Uterus (tissue), 4 donors: Measurements from ENCODE around the gene IRF2BP1. TPM values are rescaled to one million over a fixed set of nuclear protein-coding genes. Genes with fewer than 3 reads are reported as not detected.

Source experiments
- DNase-seq, 2 donors: peaks; one replicate each; pipeline ENCODE4 v3.0.0-alpha.2; 2019 to 2020
- H3K27ac ChIP-seq, 2 donors: fragments of 200-600 bp; sonication (generic); 1 replicate in 1 of 2; 2 replicates in 1 of 2; pipeline ENCODE4 v1.5.1; 2016 to 2018
- H3K27me3 ChIP-seq, 2 donors: fragments of 200-600 bp; sonication (generic); one replicate each; pipeline ENCODE4 v1.5.1; 2018 to 2019; ENCODE audit warnings: control low read depth in 1 of 2
- H3K36me3 ChIP-seq, 2 donors: fragments of 200-600 bp; sonication (generic); one replicate each; pipeline ENCODE4 v1.5.1; 2019; ENCODE audit warnings: control low read depth in 1 of 2
- H3K4me1 ChIP-seq, 2 donors: fragments of 200-600 bp; sonication (generic); one replicate each; pipeline ENCODE4 v1.5.1; 2018 to 2019; ENCODE audit warnings: control low read depth in 1 of 2
- H3K4me3 ChIP-seq, 2 donors: fragments of 200-600 bp; sonication (generic); 1 replicate in 1 of 2; 2 replicates in 1 of 2; pipeline ENCODE4 v1.5.1; 2018 to 2019; ENCODE audit warnings: mild to moderate bottlenecking in 1 of 2
- H3K9me3 ChIP-seq, 2 donors: fragments of 200-600 bp; sonication (generic); one replicate each; pipeline ENCODE4 v1.5.1; 2019; ENCODE audit warnings: control low read depth in 1 of 2
- CTCF ChIP-seq, 4 experiments: fragments of 200-600 bp in 2 of 4; fragments of 450-650 bp in 2 of 4; sonication (generic) in 2 of 4; IDR thresholded peaks; one replicate each; pipeline ENCODE4 v1.5.1; 2016 to 2019; ENCODE audit warnings: antibody characterized with exemption in 4 of 4, mild to moderate bottlenecking in 2 of 4, moderate library complexity in 1 of 4
- POLR2A ChIP-seq, 2 donors: fragments of 450-650 bp; IDR thresholded peaks; one replicate each; pipeline ENCODE4 v1.6.1; 2016; ENCODE audit warnings: antibody characterized with exemption in 2 of 2, mild to moderate bottlenecking in 1 of 2, moderate library complexity in 1 of 2
- intact Hi-C: fragments of 100-400 bp; cut with DNase I; formaldehyde crosslinking; loops from one replicate; pipeline ENCODE4 v1.15.1; 2023; ENCODE audit warnings: low total_unique reads
- total RNA-seq, 4 donors: library from RNA; depleted of rRNA in 3 of 4; stranded (reverse); fragments of >200 nt in 3 of 4; gene quantifications; one replicate each; pipeline versions ENCODE4 v1.1.0 to v1.2.4, GENCODE V29; 2014 to 2023
- donor health status: DM: yes; HTN: yes; CAD: no.

IRF2BP1 gene
- total RNA-seq, 4 donors from 2014 or later, result 8.2 to 38.4 (median 23.3) TPM

GRCh38 chr19:45876411-45877197 lies 9.3 kb downstream of the IRF2BP1 start:
- Histone ChIP-seq H3K36me3 (no peaks in the 10 kb centered on the region), H3K27me3 (no peaks in the 10 kb centered on the region), H3K9me3 (no peaks in the 10 kb centered on the region), H3K4me1 (no peaks in the 10 kb centered on the region), H3K27ac (peak overlapping the region; percentile 33 to 50), H3K4me3 (peak overlapping the region in 1 of 2 donors; percentile 6)
- TF ChIP-seq CTCF (IDR thresholded peaks at IDR 0.05) (no peak), POLR2A (IDR thresholded peaks at IDR 0.05) (no peak)
- no peak for DNase-seq
- intact Hi-C loops, result no loop called here

- no peak for DNase-seq
- H3K36me3 ChIP-seq, result no peaks in the 10 kb centered on the region
- H3K9me3 ChIP-seq, result no peaks in the 10 kb centered on the region
- TF ChIP-seq POLR2A (IDR thresholded peaks at IDR 0.05) (no peak), CTCF (IDR thresholded peaks at IDR 0.05) (no peak)
- H3K4me1 ChIP-seq, result no peaks in the 10 kb centered on the region
- no peaks in the 10 kb centered on the region for H3K27me3 ChIP-seq
- H3K4me3 ChIP-seq, result no peak overlapping the region
- intact Hi-C loops, result no loop called here
- peak overlapping the region in 1 of 2 donors; percentile 33 for H3K27ac ChIP-seq
Measured at GRCh38 chr19:45876161-45876410, 9.9 kb downstream of the IRF2BP1 start.

GRCh38 chr19:45874620-45874966 lies 11.3 kb downstream of the IRF2BP1 start:
- Histone ChIP-seq H3K36me3 (no peaks in the 10 kb centered on the region), H3K9me3 (no peaks in the 10 kb centered on the region), H3K4me1 (no peaks in the 10 kb centered on the region), H3K4me3 (no peak overlapping the region), H3K27me3 (no peaks in the 10 kb centered on the region), H3K27ac (no peak overlapping the region)
- DNase-seq, result no peak
- intact Hi-C loops, result no loop called here
- TF ChIP-seq POLR2A (IDR thresholded peaks at IDR 0.05) (no peak), CTCF (IDR thresholded peaks at IDR 0.05) (no peak)

- Histone ChIP-seq H3K9me3 (no peaks in the 10 kb centered on the region), H3K4me1 (no peaks in the 10 kb centered on the region), H3K4me3 (no peak overlapping the region), H3K27ac (no peak overlapping the region), H3K27me3 (no peaks in the 10 kb centered on the region), H3K36me3 (no peaks in the 10 kb centered on the region)
- intact Hi-C loops, result no loop called here
- DNase-seq, result no peak
- TF ChIP-seq CTCF (IDR thresholded peaks at IDR 0.05), result no peak
- TF ChIP-seq POLR2A (IDR thresholded peaks at IDR 0.05), result no peak
Measured at GRCh38 chr19:45873219-45873772, 12.6 kb downstream of the IRF2BP1 start.

- H3K4me1 ChIP-seq, result no peaks in the 10 kb centered on the region
- no peak for TF ChIP-seq CTCF (IDR thresholded peaks at IDR 0.05)
- TF ChIP-seq POLR2A (IDR thresholded peaks at IDR 0.05), result no peak
- intact Hi-C loops, result no loop called here
- no peaks in the 10 kb centered on the region for H3K27me3 ChIP-seq
- H3K36me3 ChIP-seq, result no peaks in the 10 kb centered on the region
- DNase-seq, result no peak
- no peak overlapping the region for H3K27ac ChIP-seq
- no peaks in the 10 kb centered on the region for H3K9me3 ChIP-seq
- H3K4me3 ChIP-seq, result no peak overlapping the region
Measured at GRCh38 chr19:45872095-45872919, 13.6 kb downstream of the IRF2BP1 start.
